ENCODE measurements around the gene SPPL3.

GRCh38 chr12:120767071-120768024, 136.8 kb downstream of the SPPL3 start:
- TF ChIP-seq POLR2AphosphoS5 (IDR thresholded peaks at IDR 0.05; ENCODE audit: low read depth, low read length) (no peak), SIN3A (IDR thresholded peaks at IDR 0.05; ENCODE audit: borderline replicate concordance, insufficient read depth, low read depth, low read length) (no peak)
- TF ChIP-seq, protein P1, sequence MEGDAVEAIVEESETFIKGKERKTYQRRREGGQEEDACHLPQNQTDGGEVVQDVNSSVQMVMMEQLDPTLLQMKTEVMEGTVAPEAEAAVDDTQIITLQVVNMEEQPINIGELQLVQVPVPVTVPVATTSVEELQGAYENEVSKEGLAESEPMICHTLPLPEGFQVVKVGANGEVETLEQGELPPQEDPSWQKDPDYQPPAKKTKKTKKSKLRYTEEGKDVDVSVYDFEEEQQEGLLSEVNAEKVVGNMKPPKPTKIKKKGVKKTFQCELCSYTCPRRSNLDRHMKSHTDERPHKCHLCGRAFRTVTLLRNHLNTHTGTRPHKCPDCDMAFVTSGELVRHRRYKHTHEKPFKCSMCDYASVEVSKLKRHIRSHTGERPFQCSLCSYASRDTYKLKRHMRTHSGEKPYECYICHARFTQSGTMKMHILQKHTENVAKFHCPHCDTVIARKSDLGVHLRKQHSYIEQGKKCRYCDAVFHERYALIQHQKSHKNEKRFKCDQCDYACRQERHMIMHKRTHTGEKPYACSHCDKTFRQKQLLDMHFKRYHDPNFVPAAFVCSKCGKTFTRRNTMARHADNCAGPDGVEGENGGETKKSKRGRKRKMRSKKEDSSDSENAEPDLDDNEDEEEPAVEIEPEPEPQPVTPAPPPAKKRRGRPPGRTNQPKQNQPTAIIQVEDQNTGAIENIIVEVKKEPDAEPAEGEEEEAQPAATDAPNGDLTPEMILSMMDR (IDR thresholded peaks at IDR 0.05), result no peak
- TF ChIP-seq, protein P2, sequence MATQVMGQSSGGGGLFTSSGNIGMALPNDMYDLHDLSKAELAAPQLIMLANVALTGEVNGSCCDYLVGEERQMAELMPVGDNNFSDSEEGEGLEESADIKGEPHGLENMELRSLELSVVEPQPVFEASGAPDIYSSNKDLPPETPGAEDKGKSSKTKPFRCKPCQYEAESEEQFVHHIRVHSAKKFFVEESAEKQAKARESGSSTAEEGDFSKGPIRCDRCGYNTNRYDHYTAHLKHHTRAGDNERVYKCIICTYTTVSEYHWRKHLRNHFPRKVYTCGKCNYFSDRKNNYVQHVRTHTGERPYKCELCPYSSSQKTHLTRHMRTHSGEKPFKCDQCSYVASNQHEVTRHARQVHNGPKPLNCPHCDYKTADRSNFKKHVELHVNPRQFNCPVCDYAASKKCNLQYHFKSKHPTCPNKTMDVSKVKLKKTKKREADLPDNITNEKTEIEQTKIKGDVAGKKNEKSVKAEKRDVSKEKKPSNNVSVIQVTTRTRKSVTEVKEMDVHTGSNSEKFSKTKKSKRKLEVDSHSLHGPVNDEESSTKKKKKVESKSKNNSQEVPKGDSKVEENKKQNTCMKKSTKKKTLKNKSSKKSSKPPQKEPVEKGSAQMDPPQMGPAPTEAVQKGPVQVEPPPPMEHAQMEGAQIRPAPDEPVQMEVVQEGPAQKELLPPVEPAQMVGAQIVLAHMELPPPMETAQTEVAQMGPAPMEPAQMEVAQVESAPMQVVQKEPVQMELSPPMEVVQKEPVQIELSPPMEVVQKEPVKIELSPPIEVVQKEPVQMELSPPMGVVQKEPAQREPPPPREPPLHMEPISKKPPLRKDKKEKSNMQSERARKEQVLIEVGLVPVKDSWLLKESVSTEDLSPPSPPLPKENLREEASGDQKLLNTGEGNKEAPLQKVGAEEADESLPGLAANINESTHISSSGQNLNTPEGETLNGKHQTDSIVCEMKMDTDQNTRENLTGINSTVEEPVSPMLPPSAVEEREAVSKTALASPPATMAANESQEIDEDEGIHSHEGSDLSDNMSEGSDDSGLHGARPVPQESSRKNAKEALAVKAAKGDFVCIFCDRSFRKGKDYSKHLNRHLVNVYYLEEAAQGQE (IDR thresholded peaks at IDR 0.05; ENCODE audit: insufficient read depth in 1 of 2, low read depth in 2 of 2, low read length in 1 of 2), result no peak
